Activated naive CD4-positive, alpha-beta T cell treated with anti-CD3 and anti-CD28 coated beads, Interleukin-2, amount 10 ng/mL, durations not matched to agents 5 hours and 36 hours (primary cell): Measurements from ENCODE around the gene CAPZB. TPM values are rescaled to one million over a fixed set of nuclear protein-coding genes. Genes with fewer than 3 reads are reported as not detected.

Experiments used
- total RNA-seq, 2 experiments: library from RNA; stranded (reverse); gene quantifications; one replicate each; pipeline ENCODE4 v1.2.3, GENCODE V29; 2021

The CAPZB gene
- 100 to 1,000 TPM; 547 to 553 TPM for total RNA-seq

GRCh38 chr1:19485362-19486187 is at the start of gene CAPZB:
TSS of gene CAPZB (minus strand) at chr1:19485539. CDS start at chr1:19485438, 101 bp downstream.

DNA sequence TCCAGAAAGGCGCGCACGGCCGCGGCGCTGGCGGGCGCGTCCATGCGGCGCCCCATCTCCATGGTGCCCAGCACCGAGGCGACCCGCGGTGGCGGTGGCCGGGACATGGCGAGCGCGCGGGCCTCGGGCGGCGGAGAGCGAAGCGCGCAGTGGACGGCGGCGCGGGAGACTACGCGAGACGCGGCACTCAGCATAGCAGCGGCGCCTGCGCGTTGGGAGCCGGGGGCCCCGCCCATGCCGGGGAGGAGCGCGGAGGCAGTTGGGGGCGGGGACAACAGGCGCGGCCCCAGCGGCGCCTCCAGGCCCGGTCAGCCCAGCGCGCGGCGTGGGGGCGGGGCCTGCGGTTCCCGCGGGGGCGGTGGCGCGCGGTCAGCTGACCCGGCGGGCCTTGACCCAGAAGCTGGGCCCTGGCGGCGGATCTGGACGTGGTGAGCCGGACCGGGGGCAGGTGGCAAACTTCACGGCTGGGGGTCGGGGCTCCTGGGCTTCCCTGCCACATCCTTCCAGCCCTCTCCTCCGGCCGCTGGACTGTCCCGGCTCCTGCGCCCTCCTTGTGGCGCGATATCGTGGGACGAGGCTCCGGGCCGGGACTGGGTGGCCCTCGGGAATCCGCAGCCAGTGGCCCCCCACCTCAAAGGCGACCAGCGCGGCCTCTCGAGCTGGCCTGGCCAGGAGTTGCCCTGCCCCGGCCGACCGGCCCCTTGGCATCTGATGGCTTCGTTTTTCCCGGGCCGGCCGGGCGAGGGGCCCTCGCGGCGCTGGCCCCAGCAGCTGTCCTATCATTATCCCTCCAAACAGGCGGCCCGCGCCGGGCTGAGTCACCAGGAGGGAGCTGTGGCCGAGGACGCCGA is 173.2 kb downstream of the CAPZB start, which contains the start of the genes AKR7A2 and SLC66A1:
AKR7A2 (minus strand) TSS at position 214 of the 851 bp plus-strand sequence; CDS start at position 194, 20 bp downstream.
SLC66A1 (plus strand) TSS at position 396 of the 851 bp plus-strand sequence. CDS start 5,352 bp downstream, outside the sequence.

Other genes with a start within 250 kb of the CAPZB start
- 10 to 100 TPM; 31.8 to 32.0 TPM for gene EMC1, start 234.0 kb downstream of the CAPZB start, total RNA-seq
- gene MRTO4, start 233.7 kb downstream of the CAPZB start, total RNA-seq: 10 to 100 TPM; 25.3 to 27.2 TPM
- under 1 TPM; 0.36 to 0.53 TPM for gene AKR7A3, start 196.8 kb downstream of the CAPZB start, total RNA-seq
- gene AKR7A2, start 173.4 kb downstream of the CAPZB start, total RNA-seq: 10 to 100 TPM; 42.3 to 47.8 TPM
- 1 to 10 TPM; 6.4 to 6.9 TPM for gene SLC66A1, start 173.2 kb downstream of the CAPZB start, total RNA-seq
- gene NBL1, start 158.8 kb upstream of the CAPZB start, total RNA-seq: 10 to 100 TPM; 29.1 to 31.2 TPM
- gene HTR6, start 179.3 kb upstream of the CAPZB start, total RNA-seq: not detected